ENCODE measurements around the gene MACROD2. TPM values are rescaled to one million over a fixed set of nuclear protein-coding genes. Genes with fewer than 3 reads are reported as not detected.

The MACROD2 gene
- total and polyA plus RNA-seq, 9 donors, result 3.7 to 25.5 (median 7.8) TPM

DNA sequence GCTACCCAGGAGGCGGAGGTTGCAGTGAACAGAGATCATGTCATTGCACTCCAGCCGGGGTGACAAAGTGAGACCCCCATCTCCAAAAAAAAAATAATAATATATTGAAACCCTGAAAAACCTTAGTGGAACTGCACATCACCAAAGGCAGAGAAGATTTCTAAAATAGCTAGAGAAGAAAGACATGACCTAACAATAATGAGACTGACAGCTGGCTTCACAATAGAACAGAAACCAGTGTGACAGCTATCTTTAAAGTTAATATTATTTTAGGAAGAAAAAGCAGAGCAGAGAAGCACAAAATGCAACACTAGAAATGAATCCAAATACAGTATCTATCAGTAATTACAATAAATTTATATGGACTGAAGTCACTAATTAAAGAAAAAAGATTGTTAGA is 409.2 kb downstream of the MACROD2 start:
- TF ChIP-seq, protein P1, sequence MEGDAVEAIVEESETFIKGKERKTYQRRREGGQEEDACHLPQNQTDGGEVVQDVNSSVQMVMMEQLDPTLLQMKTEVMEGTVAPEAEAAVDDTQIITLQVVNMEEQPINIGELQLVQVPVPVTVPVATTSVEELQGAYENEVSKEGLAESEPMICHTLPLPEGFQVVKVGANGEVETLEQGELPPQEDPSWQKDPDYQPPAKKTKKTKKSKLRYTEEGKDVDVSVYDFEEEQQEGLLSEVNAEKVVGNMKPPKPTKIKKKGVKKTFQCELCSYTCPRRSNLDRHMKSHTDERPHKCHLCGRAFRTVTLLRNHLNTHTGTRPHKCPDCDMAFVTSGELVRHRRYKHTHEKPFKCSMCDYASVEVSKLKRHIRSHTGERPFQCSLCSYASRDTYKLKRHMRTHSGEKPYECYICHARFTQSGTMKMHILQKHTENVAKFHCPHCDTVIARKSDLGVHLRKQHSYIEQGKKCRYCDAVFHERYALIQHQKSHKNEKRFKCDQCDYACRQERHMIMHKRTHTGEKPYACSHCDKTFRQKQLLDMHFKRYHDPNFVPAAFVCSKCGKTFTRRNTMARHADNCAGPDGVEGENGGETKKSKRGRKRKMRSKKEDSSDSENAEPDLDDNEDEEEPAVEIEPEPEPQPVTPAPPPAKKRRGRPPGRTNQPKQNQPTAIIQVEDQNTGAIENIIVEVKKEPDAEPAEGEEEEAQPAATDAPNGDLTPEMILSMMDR (IDR thresholded peaks at IDR 0.05), result no peak
- TF ChIP-seq EP300 (IDR thresholded peaks at IDR 0.05) (no peak), POLR2A (IDR thresholded peaks at IDR 0.05) (no peak)
- DNase-seq, result no peak
- no peaks in the 10 kb centered on the region for H3K27me3 ChIP-seq
- no peak overlapping the region for H3K27ac ChIP-seq
- no peaks in the 10 kb centered on the region for H3K4me1 ChIP-seq (ENCODE audit: insufficient read depth)
- intact Hi-C loops (cut with DNase I), result no loop called here
- 92 to 100% (median 98%) methylated on average over 2 of the region's 2 CpGs for WGBS, 3 donors
- H3K9me3 ChIP-seq, result no peaks in the 10 kb centered on the region
- no peaks in the 10 kb centered on the region for H3K36me3 ChIP-seq
- H3K4me3 ChIP-seq, result no peak overlapping the region

DNA sequence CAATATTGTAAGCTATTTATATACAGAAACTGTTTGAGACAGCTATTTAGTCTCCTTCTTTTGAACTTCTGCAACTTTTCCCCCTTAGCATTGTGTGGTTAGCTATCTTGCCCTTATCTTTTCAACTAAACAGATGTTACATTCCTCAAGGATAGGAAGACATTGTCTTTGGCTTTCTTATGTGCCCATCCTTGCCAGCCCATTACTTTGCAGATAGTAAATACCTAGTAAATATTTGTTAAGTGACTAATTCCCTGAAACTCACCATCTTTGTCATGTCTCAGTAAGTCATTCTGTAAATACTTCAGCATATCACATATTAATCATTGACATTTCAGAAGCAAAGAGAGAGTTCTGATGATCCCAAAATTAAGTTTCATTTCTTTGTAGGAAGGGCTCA is 411.2 kb downstream of the MACROD2 start:
- Histone ChIP-seq H3K27me3 (no peaks in the 10 kb centered on the region), H3K36me3 (no peaks in the 10 kb centered on the region), H3K27ac (no peak overlapping the region), H3K4me3 (no peak overlapping the region), H3K9me3 (no peaks in the 10 kb centered on the region), H3K4me1 (ENCODE audit: insufficient read depth) (no peaks in the 10 kb centered on the region)
- no peak for DNase-seq
- TF ChIP-seq EP300 (IDR thresholded peaks at IDR 0.05) (no peak), POLR2A (IDR thresholded peaks at IDR 0.05) (no peak)
- TF ChIP-seq, protein P1 (IDR thresholded peaks at IDR 0.05), result no peak
- intact Hi-C loops (cut with DNase I), result no loop called here

DNA sequence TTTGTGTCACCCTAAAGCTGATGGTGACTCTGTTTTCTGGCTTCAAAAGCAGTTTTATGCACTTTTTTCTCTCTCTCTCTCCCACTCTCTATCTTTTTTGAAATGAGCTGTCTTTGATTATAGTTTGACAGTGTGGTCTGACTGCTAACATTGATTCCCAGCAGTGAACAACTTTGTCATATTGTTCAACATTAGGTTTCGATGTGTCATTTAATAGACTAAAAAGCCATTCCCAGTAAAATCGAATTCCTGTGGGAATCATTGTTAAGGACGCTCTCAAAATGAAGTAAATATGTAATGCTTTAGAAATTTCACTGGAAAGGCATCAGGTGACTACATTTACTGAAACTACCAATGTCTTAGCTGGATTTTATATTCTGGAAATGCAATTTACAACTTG is 412.0 kb downstream of the MACROD2 start:
- no peak overlapping the region for H3K27ac ChIP-seq
- H3K27me3 ChIP-seq, result no peaks in the 10 kb centered on the region
- TF ChIP-seq POLR2A (IDR thresholded peaks at IDR 0.05) (no peak), EP300 (IDR thresholded peaks at IDR 0.05) (no peak)
- TF ChIP-seq, protein P1 (IDR thresholded peaks at IDR 0.05), result no peak
- no peak for DNase-seq
- H3K4me1 ChIP-seq (ENCODE audit: insufficient read depth), result no peaks in the 10 kb centered on the region
- intact Hi-C loops (cut with DNase I), result no loop called here
- no peaks in the 10 kb centered on the region for H3K9me3 ChIP-seq
- H3K4me3 ChIP-seq, result no peak overlapping the region
- H3K36me3 ChIP-seq, result no peaks in the 10 kb centered on the region
- WGBS, 3 donors, result 92 to 96% (median 93%) methylated on average over 3 of the region's 3 CpGs

GRCh38 chr20:14410869-14411555 is 415.7 kb downstream of the MACROD2 start:
- TF ChIP-seq POLR2A (IDR thresholded peaks at IDR 0.05), result no peak
- TF ChIP-seq EP300 (IDR thresholded peaks at IDR 0.05), result no peak
- TF ChIP-seq, protein P1 (IDR thresholded peaks at IDR 0.05), result no peak
- Histone ChIP-seq H3K4me1 (ENCODE audit: insufficient read depth) (no peaks in the 10 kb centered on the region), H3K4me3 (no peak overlapping the region), H3K27ac (no peak overlapping the region), H3K9me3 (no peaks in the 10 kb centered on the region), H3K27me3 (no peaks in the 10 kb centered on the region), H3K36me3 (no peaks in the 10 kb centered on the region)
- 81 to 83% (median 82%) methylated on average over 3 of the region's 3 CpGs for WGBS, 3 donors
- intact Hi-C loops (cut with DNase I), result no loop called here
- DNase-seq, result no peak

All from ovary (tissue), 9 donors.